HK-2 (cell line): Measurements from ENCODE around the gene SMIM35.

Source experiments
- DNase-seq: peaks from one replicate; pipeline ENCODE4 v3.0.0-alpha.2; 2018; ENCODE audit not compliant: unreplicated experiment

Gene SMIM35

GRCh38 chr11:118086913-118087768 is at the start of gene SMIM35:
Gene SMIM35, minus strand, starts transcription at chr11:118086963. Its CDS starts 206 bp downstream, at chr11:118086757.
- no peak for DNase-seq

DNA sequence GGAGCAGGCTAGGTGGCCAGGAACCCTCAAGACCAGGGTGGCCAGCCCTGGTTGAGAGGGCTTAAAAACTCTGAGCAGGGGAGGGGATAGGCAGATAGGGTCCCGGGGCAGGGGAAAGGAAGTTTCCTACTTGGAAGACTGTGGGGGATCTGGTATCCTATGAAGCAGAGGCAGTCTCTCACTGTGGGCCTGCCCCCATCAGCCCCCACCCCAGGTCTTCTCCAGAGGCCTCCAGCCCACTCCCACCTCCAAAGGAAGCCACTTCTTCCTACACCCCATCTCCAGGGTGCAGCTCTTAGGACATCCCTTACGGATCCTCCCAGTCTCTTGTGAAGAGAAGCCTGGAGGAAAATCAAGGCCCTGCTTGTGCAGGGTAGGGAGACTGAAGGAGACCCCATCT is 49.6 kb upstream of the SMIM35 start:
- DNase-seq = no peak

GRCh38 chr11:118135796-118136165 is 49.0 kb upstream of the SMIM35 start:
- DNase-seq = no peak

GRCh38 chr11:118135051-118135795 is 48.5 kb upstream of the SMIM35 start:
- no peak for DNase-seq

DNA sequence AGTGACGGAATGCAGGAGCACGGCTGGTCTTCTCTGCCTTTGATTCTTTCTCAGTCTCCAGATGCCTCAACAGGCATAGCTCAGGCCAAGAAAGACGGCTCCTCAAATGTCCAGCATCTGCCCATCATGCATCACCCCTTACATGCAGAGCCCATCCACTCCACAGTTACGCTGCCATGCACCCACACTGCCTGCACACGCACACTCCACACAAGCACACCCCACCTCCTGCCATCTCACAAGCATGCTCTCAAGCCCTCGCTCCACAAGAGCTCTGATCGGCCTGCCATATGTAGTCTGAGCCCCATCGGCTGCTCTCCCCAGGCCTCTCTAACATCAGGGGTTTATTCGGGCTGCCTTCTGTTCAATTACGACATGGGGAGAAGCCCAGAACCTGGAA is 47.1 kb upstream of the SMIM35 start:
- no peak for DNase-seq

DNA sequence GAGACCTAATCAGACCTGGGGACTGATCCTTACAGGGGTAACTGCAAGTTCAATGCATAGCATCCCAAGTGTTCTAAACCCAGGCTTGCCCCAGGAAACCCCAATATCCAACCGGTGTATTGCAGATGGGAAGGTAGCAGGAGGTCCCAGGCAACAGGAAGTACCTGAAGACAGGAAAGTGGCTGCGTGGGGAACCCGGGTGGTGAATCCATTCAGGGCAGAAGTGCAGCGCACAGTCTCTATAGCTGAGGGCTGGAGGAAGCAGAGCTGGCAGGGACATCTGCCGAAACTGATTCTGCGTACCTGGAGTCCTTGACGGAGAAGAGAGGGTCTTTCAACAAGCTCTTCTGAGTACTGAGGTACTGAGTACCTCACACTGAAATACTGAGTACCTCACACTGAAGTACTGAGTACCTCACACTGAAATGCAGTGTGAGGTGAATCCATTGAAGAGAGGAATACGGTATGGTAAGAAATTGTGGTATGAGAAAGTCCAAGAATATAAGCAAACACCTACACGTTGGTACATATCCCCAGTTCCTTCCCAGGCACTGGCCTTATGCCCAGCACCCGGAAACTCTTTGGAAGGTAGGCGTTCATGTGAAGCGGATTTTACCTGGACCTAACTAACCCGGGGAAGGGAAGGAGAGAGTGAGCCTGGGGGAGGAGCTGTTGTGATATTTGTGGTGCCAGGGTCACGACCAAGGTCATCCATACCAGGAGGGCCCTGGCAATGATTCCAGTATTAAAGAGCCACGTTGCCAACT is 45.8 kb upstream of the SMIM35 start:
- DNase-seq = no peak

DNA sequence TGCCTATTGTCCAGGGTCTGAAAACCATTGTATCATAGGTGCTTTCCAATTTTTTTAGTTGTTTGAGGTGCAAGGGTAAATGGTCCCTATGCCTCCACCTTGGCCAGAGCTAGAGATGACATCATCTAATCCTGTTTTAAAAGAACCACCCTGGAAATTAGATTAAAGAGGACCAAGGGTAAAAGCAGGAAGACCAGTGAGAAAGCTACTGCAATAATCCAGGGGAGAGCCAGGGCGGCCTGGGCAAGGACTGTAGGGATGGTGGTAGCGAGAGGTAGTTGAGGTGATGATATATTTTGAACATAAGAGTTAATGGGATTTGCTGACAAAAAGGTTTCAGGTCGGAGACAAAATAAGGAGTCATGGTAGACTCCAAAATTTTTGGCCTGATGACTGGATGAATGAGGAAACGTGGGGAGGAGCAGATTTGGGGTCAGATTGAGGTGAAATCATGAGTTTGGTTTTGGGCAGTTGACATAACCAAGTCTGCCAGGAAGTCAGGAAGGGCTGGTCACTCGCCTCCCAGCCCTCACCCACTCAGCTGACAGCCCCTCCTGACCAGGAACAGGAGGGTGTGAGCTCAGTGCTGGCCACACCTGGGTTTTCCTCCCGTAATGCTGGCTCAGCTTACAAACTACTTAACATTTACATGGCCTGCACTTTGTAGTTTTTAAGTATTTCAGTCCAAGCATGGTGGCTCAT is 42.9 kb upstream of the SMIM35 start:
- no peak for DNase-seq

GRCh38 chr11:118128721-118129470 is 42.1 kb upstream of the SMIM35 start:
- DNase-seq = no peak

- no peak for DNase-seq
Measured at GRCh38 chr11:118128310-118128709, 41.5 kb upstream of the SMIM35 start.

DNA sequence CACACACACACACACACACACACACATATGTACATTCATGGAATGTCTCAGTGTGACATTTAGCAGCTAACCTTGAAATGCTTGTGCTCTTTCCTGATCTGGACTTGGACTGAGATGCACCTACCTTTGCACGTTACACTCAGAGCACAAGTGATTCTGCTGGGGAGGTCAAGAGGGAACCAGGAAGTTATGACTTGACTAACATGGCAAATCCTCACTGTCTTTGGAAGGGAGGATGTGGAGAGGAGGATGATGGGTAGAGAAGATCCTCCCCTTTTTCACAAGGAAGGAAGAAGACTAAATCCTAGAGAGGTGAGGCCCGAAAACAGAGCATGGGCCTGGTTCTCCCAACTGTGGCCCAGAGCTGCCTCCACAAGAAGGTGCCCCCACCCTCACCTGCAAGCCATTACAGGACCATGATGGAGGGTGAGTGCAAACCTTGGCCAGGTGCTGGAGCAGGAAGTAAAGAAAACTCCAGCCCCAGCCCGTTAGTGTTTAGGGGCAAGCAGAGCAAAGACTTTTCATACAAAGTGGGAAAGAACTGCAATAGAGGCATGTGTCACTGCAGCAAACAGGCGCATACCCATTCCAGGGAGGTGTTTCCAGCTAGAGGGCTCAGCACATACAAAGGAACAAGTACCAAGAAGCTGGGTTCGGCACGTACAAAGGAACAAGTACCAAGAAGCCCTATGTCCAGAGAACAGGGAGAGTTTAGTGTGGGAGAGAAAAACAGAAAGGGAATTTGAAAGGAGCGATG is 39.5 kb upstream of the SMIM35 start:
- DNase-seq = peak; percentile 11

DNA sequence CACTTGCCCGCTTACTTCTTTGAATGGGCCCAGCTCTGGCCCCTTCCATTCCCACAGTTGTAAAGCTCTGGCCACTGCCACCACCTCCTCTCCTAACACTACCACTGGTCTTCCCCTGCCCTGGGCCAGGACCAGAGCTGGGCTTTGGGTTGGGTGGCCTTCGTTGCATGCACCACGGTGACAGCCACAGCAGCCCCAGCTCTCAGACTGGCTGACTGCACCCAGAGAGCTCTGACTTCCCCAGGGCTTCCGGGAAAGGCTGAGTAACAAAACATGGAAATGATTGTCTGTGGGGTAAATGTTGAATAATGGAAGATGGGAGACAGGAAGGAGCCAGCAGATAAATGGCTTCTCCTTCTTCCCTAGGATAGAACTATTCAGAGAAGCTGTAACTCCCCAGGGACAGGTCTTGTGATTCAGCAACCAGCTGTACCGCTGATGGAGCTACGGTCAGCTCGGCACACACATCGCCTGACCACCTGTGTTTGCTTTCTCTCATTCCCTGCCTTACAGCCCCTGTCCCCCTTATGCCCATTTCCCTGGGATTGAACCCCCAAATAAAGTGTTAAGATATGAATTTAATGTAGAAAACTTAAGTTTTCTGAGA is 38.3 kb upstream of the SMIM35 start:
- DNase-seq = no peak

DNA sequence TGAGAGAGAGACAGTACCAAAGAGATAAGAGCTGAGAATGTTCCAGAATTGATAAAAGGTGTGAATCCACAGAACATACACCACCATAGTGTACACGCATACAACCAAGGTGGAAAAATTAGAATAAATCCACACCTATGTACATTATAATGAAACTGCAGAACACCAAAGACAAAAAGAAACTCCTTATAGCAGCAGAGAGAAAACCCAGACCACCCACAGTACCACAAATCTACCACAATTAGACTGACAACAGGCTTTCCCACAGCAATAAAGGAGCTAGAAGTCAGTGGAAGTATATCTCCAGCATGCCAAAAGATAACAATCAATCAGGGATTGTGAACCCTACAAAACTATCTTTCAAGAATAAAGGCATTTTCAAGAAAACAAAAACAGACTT is 34.0 kb upstream of the SMIM35 start:
- no peak for DNase-seq

DNA sequence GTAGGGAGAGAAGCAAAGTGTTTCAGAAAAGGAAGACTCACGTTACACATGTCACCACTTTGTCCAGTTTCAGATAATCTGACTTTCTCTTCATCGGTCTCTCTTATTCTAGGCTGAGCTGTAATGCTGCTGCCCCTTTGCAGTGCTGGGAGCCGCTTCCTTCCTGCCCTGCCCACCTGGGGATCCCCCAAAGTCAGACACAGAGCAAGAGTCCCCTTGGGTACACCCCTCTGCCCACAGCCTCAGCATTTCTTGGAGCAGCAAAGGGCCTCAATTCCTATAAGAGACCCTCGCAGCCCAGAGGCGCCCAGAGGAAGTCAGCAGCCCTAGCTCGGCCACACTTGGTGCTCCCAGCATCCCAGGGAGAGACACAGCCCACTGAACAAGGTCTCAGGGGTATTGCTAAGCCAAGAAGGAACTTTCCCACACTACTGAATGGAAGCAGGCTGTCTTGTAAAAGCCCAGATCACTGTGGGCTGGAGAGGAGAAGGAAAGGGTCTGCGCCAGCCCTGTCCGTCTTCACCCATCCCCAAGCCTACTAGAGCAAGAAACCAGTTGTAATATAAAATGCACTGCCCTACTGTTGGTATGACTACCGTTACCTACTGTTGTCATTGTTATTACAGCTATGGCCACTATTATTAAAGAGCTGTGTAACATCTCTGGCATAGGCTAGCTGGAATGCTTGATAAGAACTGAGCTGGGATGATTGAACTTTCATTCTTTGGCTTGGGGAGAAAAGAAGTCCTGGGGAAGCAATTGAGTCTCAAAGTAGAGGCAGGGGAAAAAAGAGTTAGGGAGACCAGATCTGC is 31.2 kb upstream of the SMIM35 start:
- DNase-seq = no peak

GRCh38 chr11:118115048-118115447 is 28.3 kb upstream of the SMIM35 start:
- DNase-seq = no peak

- no peak for DNase-seq
Measured at GRCh38 chr11:118114266-118114665, 27.5 kb upstream of the SMIM35 start.

DNA sequence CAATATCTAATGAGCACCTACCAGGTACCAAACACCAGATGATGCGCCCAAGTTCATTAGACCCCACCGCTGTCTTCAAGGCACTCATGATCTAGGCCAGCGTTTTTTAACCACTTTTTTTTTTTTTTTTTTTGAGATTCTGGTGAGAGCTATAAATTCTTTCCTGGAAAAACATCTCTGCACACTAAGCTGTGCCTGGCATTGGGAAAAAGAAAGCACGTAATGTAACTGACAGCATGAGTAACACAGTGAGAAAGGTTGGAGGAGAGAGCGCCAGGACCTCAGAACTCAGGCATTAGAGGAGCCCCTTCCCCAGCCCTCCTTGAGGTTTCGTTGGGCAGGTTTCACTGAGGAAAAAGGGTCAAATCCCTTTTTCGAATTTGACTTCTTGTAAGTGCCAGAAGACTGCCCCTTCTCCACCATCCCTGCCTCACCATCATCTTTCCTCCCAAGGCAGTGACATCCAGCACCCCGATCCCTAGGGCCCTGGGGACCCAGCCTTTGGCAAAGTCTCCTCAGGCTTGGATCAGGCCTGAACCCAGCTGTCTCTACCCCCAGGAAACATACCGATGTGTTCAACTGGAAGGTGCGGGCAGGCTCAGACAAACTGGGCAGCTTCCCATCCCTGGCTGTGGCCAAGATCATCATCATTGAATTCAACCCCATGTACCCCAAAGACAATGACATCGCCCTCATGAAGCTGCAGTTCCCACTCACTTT is 26.1 kb upstream of the SMIM35 start:
- DNase-seq = no peak

DNA sequence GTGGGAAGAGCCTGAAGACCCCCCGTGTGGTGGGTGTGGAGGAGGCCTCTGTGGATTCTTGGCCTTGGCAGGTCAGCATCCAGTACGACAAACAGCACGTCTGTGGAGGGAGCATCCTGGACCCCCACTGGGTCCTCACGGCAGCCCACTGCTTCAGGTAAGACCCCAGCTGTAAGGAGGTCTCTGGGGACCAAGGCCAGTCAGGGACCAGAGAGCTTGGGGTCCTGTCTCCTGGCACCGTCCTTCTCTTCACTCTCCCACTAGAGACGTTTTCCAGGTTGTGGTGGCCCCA is 24.9 kb upstream of the SMIM35 start:
- no peak for DNase-seq

DNA sequence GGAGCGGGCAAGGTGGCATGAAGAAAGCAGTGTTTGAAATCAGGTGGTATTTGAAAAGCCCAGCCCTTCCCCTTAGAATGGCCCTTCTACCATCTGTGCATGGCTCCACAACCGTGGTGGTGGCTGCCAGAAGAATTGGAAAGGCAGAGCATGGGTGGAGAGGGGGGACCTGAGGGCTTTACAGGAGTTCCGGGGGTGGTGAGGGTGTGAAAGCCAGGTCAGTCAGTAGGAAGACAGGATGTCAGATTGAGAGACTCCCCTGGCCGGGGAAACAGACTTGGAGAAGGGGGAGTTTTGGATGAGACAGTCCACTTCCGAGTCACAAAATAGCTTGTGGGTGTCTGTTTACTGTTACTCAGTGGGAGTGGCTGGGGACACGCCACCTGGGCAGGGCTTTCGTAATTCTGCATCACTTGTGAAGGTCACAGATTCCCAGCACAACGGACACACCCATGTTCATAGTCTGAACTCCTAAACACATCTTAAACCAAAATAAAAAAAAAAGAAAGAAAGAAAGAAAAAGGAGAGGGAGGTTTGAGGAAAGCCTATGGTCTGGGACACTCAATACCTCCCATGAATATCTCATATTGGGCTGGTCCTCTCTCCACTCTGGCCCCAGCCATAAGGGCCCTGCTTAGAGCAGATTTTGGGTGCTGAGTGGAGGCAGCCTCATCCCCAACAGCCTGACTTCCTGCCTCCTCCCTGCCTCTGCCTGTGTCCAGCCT is 24.4 kb upstream of the SMIM35 start:
- DNase-seq = no peak
